Measurements from ENCODE around the gene KDM2A.
"Not testable (repeated sequence)": the region's sequence is repeated elsewhere in the genome, so short reads cannot be mapped to it uniquely, and the experiment has no call there.

Gene KDM2A

GRCh38 chr11:67167091-67167490 is 48.0 kb downstream of the KDM2A start:
- DNase-seq (ENCODE audit: low spot score): no peak

GRCh38 chr11:67167719-67168118 is 48.7 kb downstream of the KDM2A start:
- DNase-seq (ENCODE audit: low spot score) (no peak), FAIRE-seq (no peak)

More at GRCh38 chr11:67167091-67167490, 48.0 kb downstream of the KDM2A start:
- no peak for FAIRE-seq

GRCh38 chr11:67168911-67169310 is 49.8 kb downstream of the KDM2A start:
- not testable (repeated sequence) for FAIRE-seq; DNase-seq (ENCODE audit: low spot score)

GRCh38 chr11:67174311-67174710 is 55.2 kb downstream of the KDM2A start:
- FAIRE-seq (no peak), DNase-seq (ENCODE audit: low spot score) (no peak)

- FAIRE-seq (no peak), DNase-seq (ENCODE audit: low spot score) (no peak)
Observed at GRCh38 chr11:67177399-67178281, 58.6 kb downstream of the KDM2A start.

GRCh38 chr11:67178421-67178820 is 59.4 kb downstream of the KDM2A start:
- DNase-seq (ENCODE audit: low spot score): no peak
- no peak for FAIRE-seq

GRCh38 chr11:67178878-67179277 is 59.8 kb downstream of the KDM2A start:
- DNase-seq (ENCODE audit: low spot score): no peak
- no peak for FAIRE-seq

- FAIRE-seq: no peak
- no peak for DNase-seq (ENCODE audit: low spot score)
Observed at GRCh38 chr11:67179892-67180490, 60.9 kb downstream of the KDM2A start.

- FAIRE-seq (no peak), DNase-seq (ENCODE audit: low spot score) (no peak)
Observed at GRCh38 chr11:67194096-67194495, 75.0 kb downstream of the KDM2A start.

- no peak for DNase-seq (ENCODE audit: low spot score)
- no peak for FAIRE-seq
Observed at GRCh38 chr11:67195971-67196456, 77.0 kb downstream of the KDM2A start.

GRCh38 chr11:67197606-67198005 is 78.5 kb downstream of the KDM2A start:
- DNase-seq (ENCODE audit: low spot score) (no peak), FAIRE-seq (no peak)

GRCh38 chr11:67198781-67199180 is 79.7 kb downstream of the KDM2A start:
- not testable (repeated sequence) for DNase-seq (ENCODE audit: low spot score); FAIRE-seq

GRCh38 chr11:67199751-67200150 is 80.7 kb downstream of the KDM2A start:
- no peak for FAIRE-seq

GRCh38 chr11:67202028-67202427 is 83.0 kb downstream of the KDM2A start:
- FAIRE-seq: no peak
- DNase-seq (ENCODE audit: low spot score): no peak

More at GRCh38 chr11:67199751-67200150, 80.7 kb downstream of the KDM2A start:
- no peak for DNase-seq (ENCODE audit: low spot score)

- FAIRE-seq (no peak), DNase-seq (ENCODE audit: low spot score) (no peak)
Observed at GRCh38 chr11:67204822-67205221, 85.8 kb downstream of the KDM2A start.

- DNase-seq (ENCODE audit: low spot score); FAIRE-seq: not testable (repeated sequence)
Observed at GRCh38 chr11:67209222-67209621, 90.2 kb downstream of the KDM2A start.

GRCh38 chr11:67211656-67212436 is 92.8 kb downstream of the KDM2A start:
- FAIRE-seq: no peak
- no peak for DNase-seq (ENCODE audit: low spot score)

GRCh38 chr11:67213178-67213621 is 94.1 kb downstream of the KDM2A start:
- FAIRE-seq (no peak), DNase-seq (ENCODE audit: low spot score) (no peak)

GRCh38 chr11:67227726-67228125 is 108.7 kb downstream of the KDM2A start:
- FAIRE-seq (no peak), DNase-seq (ENCODE audit: low spot score) (no peak)

- DNase-seq (ENCODE audit: low spot score) (no peak), FAIRE-seq (no peak)
Observed at GRCh38 chr11:67230406-67230805, 111.3 kb downstream of the KDM2A start.

GRCh38 chr11:67230886-67231285 is 111.8 kb downstream of the KDM2A start:
- FAIRE-seq (no peak), DNase-seq (ENCODE audit: low spot score) (no peak)
